Measurements from ENCODE around the gene CNTNAP3.
"Not testable (repeated sequence)": the region's sequence is repeated elsewhere in the genome, so short reads cannot be mapped to it uniquely, and the experiment has no call there.

DNA sequence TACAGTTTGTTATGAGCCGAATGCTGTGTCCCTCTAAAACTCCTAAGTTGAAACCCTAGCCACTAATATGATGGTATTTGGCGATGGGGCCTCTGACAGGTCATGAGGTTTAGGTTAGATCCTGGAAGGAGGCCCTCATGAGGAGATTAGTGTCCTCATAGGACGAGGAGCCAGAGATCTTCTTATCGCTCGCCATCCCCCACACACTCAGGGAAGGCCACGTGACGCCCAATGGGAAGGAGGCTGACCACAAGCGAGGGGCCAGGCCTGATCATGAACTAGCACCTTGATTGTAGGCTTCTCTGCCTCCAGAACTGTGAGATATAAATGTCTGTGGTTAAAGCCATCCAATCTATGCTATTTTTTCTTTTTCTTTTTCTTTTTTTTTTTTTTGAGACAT is 233.5 kb downstream of the CNTNAP3 start:
- TF ChIP-seq, protein P1, sequence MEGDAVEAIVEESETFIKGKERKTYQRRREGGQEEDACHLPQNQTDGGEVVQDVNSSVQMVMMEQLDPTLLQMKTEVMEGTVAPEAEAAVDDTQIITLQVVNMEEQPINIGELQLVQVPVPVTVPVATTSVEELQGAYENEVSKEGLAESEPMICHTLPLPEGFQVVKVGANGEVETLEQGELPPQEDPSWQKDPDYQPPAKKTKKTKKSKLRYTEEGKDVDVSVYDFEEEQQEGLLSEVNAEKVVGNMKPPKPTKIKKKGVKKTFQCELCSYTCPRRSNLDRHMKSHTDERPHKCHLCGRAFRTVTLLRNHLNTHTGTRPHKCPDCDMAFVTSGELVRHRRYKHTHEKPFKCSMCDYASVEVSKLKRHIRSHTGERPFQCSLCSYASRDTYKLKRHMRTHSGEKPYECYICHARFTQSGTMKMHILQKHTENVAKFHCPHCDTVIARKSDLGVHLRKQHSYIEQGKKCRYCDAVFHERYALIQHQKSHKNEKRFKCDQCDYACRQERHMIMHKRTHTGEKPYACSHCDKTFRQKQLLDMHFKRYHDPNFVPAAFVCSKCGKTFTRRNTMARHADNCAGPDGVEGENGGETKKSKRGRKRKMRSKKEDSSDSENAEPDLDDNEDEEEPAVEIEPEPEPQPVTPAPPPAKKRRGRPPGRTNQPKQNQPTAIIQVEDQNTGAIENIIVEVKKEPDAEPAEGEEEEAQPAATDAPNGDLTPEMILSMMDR (IDR thresholded peaks at IDR 0.05; ENCODE audit: low read depth, low read length) = not testable (repeated sequence)
- TF ChIP-seq EZH2phosphoT487 (IDR thresholded peaks at IDR 0.05; ENCODE audit: low read depth) = not testable (repeated sequence)
